OCI-LY3 (cell line): ENCODE results near the gene HHAT.

Source experiments
- H2AFZ ChIP-seq: fragments of 200-600, 300-600 bp; shearing (Covaris generic); 2 replicates; pipeline ENCODE4 v1.6.0; 2014; ENCODE audit warnings: antibody characterized with exemption, low read depth, low read length
- H3K27ac ChIP-seq: fragments of 200-600, 300-600 bp; sonication (generic); 2 replicates; pipeline ENCODE4 v1.5.1; 2014; ENCODE audit warnings: mild to moderate bottlenecking, low read length, moderate library complexity, mixed read lengths
- H3K27me3 ChIP-seq: fragments of 200-600, 300-600 bp; sonication (generic); 2 replicates; pipeline ENCODE4 v1.6.1; 2014; ENCODE audit warnings: low read depth, low read length, mixed read lengths
- H3K36me3 ChIP-seq: fragments of 200-600, 300-600 bp; sonication (generic); replicated peaks from 2 replicates; pipeline ENCODE3; 2014; ENCODE audit warnings: low read depth, low read length, mixed read lengths
- H3K4me1 ChIP-seq: fragments of 300-600, 200-600 bp; sonication (generic); 2 replicates; pipeline ENCODE4 v1.6.1; 2014; ENCODE audit warnings: low read length, mixed read lengths
- H3K4me2 ChIP-seq: fragments of 200-600, 300-600 bp; sonication (generic); 2 replicates; pipeline ENCODE4 v1.6.1; 2014; ENCODE audit warnings: low read length, mixed read lengths
- H3K4me3 ChIP-seq: fragments of 300-600, 200-600 bp; sonication (generic); 2 replicates; pipeline ENCODE4 v1.5.1; 2014; ENCODE audit warnings: antibody characterized with exemption, mild to moderate bottlenecking, low read length, moderate library complexity
- H3K79me2 ChIP-seq: fragments of 300-600, 200-600 bp; shearing (Covaris generic); 2 replicates; pipeline ENCODE4 v1.6.1; 2014; ENCODE audit warnings: mild to moderate bottlenecking, low read length, mixed read lengths
- H3K9ac ChIP-seq: fragments of 300-600, 200-600 bp; shearing (Covaris generic); 2 replicates; pipeline ENCODE4 v1.6.0; 2014; ENCODE audit warnings: mild to moderate bottlenecking, low read length, moderate library complexity
- H3K9me3 ChIP-seq: fragments of 200-600, 300-600 bp; shearing (Covaris generic); 2 replicates; pipeline ENCODE4 v1.6.1; 2014; ENCODE audit warnings: low read length, mixed read lengths; ENCODE audit not compliant: insufficient read depth
- H4K20me1 ChIP-seq: fragments of 200-600, 300-600 bp; sonication (generic); 2 replicates; pipeline ENCODE4 v1.6.1; 2016; ENCODE audit warnings: low read length, mixed read lengths; ENCODE audit not compliant: insufficient read depth
- CTCF ChIP-seq: fragments of 200-600, 300-600 bp; sonication (generic); IDR thresholded peaks from 2 replicates; pipeline ENCODE4 v1.5.1; 2014; ENCODE audit warnings: antibody characterized with exemption, low read length, low read depth
- EZH2phosphoT487 ChIP-seq: fragments of 200-600 bp; shearing (Covaris generic); IDR thresholded peaks from 2 replicates; pipeline ENCODE4 v1.6.1; 2018; ENCODE audit warnings: antibody characterized with exemption, mixed run types, low read depth

The HHAT gene

GRCh38 chr1:210571356-210572284 is 242.9 kb downstream of the HHAT start:
- H3K4me3 ChIP-seq, result no peak overlapping the region

GRCh38 chr1:210573141-210573540 is 244.4 kb downstream of the HHAT start:
- Histone ChIP-seq H3K9me3 (no peaks in the 10 kb centered on the region), H3K36me3 (no peaks in the 10 kb centered on the region), H3K4me1 (no peaks in the 10 kb centered on the region), H3K79me2 (no peaks in the 10 kb centered on the region), H3K4me3 (no peak overlapping the region), H4K20me1 (no peaks in the 10 kb centered on the region), H3K27me3 (peaks cover 6% of the 10 kb centered on the region; the same call in 1 of the 2 replicates), H3K9ac (no peak overlapping the region), H3K4me2 (no peak overlapping the region), H2AFZ (no peak overlapping the region), H3K27ac (no peak overlapping the region)
- TF ChIP-seq CTCF, result no peak
- TF ChIP-seq EZH2phosphoT487, result no peak

More at GRCh38 chr1:210571356-210572284, 242.9 kb downstream of the HHAT start:
- Histone ChIP-seq H2AFZ (no peak overlapping the region), H3K36me3 (no peaks in the 10 kb centered on the region), H3K9me3 (no peaks in the 10 kb centered on the region), H3K9ac (no peak overlapping the region), H3K4me1 (no peaks in the 10 kb centered on the region), H3K79me2 (no peaks in the 10 kb centered on the region), H3K4me2 (no peak overlapping the region), H3K27me3 (peaks cover 6% of the 10 kb centered on the region; the same call in 1 of the 2 replicates), H4K20me1 (no peaks in the 10 kb centered on the region), H3K27ac (no peak overlapping the region)
- no peak for TF ChIP-seq EZH2phosphoT487
- TF ChIP-seq CTCF, result no peak

GRCh38 chr1:210582205-210582970 is 253.7 kb downstream of the HHAT start:
- Histone ChIP-seq H3K36me3 (no peaks in the 10 kb centered on the region), H3K4me1 (no peaks in the 10 kb centered on the region), H2AFZ (no peak overlapping the region), H3K27ac (no peak overlapping the region), H4K20me1 (no peaks in the 10 kb centered on the region), H3K9ac (no peak overlapping the region), H3K9me3 (no peaks in the 10 kb centered on the region), H3K79me2 (no peaks in the 10 kb centered on the region), H3K4me2 (no peak overlapping the region), H3K27me3 (peaks cover 13% of the 10 kb centered on the region; the same call in 1 of the 2 replicates), H3K4me3 (no peak overlapping the region)
- no peak for TF ChIP-seq CTCF
- no peak for TF ChIP-seq EZH2phosphoT487
